IMR-90 (cell line): ENCODE results near the gene PLAGL1. TPM values are rescaled to one million over a fixed set of nuclear protein-coding genes. Genes with fewer than 3 reads are reported as not detected.

Experiments used
- ATAC-seq: fragments of 200-7000 bp; cut with Tn5 transposase; 2 replicates; pipeline ENCODE4 v1.9.1; 2020; ENCODE audit warnings: low read depth, mild to moderate bottlenecking, moderate library complexity
- BruUV-seq: library from RNA; stranded (reverse); fragments of 400-500 nt; replicated peaks from 2 replicates; lab custom pipeline; 2021; lab: Mats Ljungman, UMichigan
- CTCF ChIA-PET: fragments of 300-600 bp; formaldehyde crosslinking; extraction: SDS; loops from one replicate; lab custom pipeline; 2021; ENCODE audit warnings: antibody characterized with exemption; lab: Yijun Ruan, JAX
- POLR2A ChIA-PET: fragments of 300-600 bp; sonication (Branson Sonifier 250); formaldehyde crosslinking; loops from one replicate; lab custom pipeline; 2022; ENCODE audit warnings: antibody characterized with exemption; ENCODE audit not compliant: unreplicated experiment; lab: Charles Lee
- DNase-seq: peaks from one replicate; pipeline ENCODE4 v3.0.0; 2013
- H2AFZ ChIP-seq: replicated peaks from 2 replicates; pipeline ENCODE3; 2013; ENCODE audit warnings: low read length, mild to moderate bottlenecking; ENCODE audit not compliant: poor library complexity
- H2AK5ac ChIP-seq: 2 replicates; pipeline ENCODE4 v1.6.1; 2013; ENCODE audit warnings: low read depth, low read length, inconsistent platforms
- H2AK9ac ChIP-seq: replicated peaks from 2 replicates; pipeline ENCODE3; 2013; ENCODE audit warnings: mild to moderate bottlenecking, low read depth, low read length, moderate library complexity; ENCODE audit not compliant: poor library complexity
- H2BK120ac ChIP-seq: 2 replicates; pipeline ENCODE4 v1.6.1; 2013; ENCODE audit warnings: low read depth, low read length, inconsistent platforms
- H2BK15ac ChIP-seq: 3 replicates; pipeline ENCODE4 v1.6.1; 2013; ENCODE audit warnings: low read depth, low read length, inconsistent platforms
- H2BK20ac ChIP-seq: 2 replicates; pipeline ENCODE4 v1.6.1; 2013; ENCODE audit warnings: low read depth, mild to moderate bottlenecking, inconsistent platforms, low read length, moderate library complexity
- H2BK5ac ChIP-seq: 2 replicates; pipeline ENCODE4 v1.6.1; 2013; ENCODE audit warnings: mild to moderate bottlenecking, low read depth, low read length, inconsistent platforms; ENCODE audit not compliant: poor library complexity, severe bottlenecking
- H3K14ac ChIP-seq: replicated peaks from 2 replicates; pipeline ENCODE4 v1.6.1; 2013; ENCODE audit warnings: low read depth, low read length, inconsistent platforms
- H3K18ac ChIP-seq: 2 replicates; pipeline ENCODE4 v1.6.1; 2013; ENCODE audit warnings: low read depth, low read length, control low read depth
- H3K23ac ChIP-seq: 2 replicates; pipeline ENCODE4 v1.6.1; 2013; ENCODE audit warnings: low read depth, low read length, inconsistent platforms
- H3K27ac ChIP-seq: 2 replicates; pipeline ENCODE4 v1.5.1; 2013; ENCODE audit warnings: mild to moderate bottlenecking, control low read depth, low read length; ENCODE audit not compliant: insufficient read depth
- H3K27me3 ChIP-seq: 2 replicates; pipeline ENCODE4 v1.6.1; 2013; ENCODE audit warnings: low read length; ENCODE audit not compliant: control insufficient read depth, insufficient read depth
- H3K36me3 ChIP-seq: 2 replicates; pipeline ENCODE4 v1.6.1; 2013; ENCODE audit warnings: low read length, mixed read lengths; ENCODE audit not compliant: control insufficient read depth, insufficient read depth
- H3K4ac ChIP-seq: 2 replicates; pipeline ENCODE4 v1.6.1; 2013; ENCODE audit warnings: low read depth, low read length, inconsistent platforms
- H3K4me1 ChIP-seq: 2 replicates; pipeline ENCODE4 v1.6.1; 2013; ENCODE audit warnings: low read length, mixed read lengths; ENCODE audit not compliant: control insufficient read depth, insufficient read depth
- H3K4me2 ChIP-seq: 2 replicates; pipeline ENCODE4 v1.6.1; 2013; ENCODE audit warnings: low read depth, mild to moderate bottlenecking, control low read depth, low read length, moderate library complexity
- H3K4me3 ChIP-seq: 2 replicates; pipeline ENCODE4 v1.5.1; 2013; ENCODE audit warnings: low read depth, mild to moderate bottlenecking, control low read depth, low read length, moderate library complexity; ENCODE audit not compliant: insufficient read depth
- H3K56ac ChIP-seq: 2 replicates; pipeline ENCODE4 v1.6.1; 2013; ENCODE audit warnings: low read length, inconsistent platforms; ENCODE audit not compliant: insufficient read depth; ENCODE audit errors: extremely low read depth
- H3K79me1 ChIP-seq, 2 experiments: 2 replicates each; pipeline ENCODE4 v1.6.1; 2013; ENCODE audit warnings: low read length in 2 of 2, inconsistent platforms in 1 of 2, low read depth in 1 of 2
- H3K9ac ChIP-seq: 2 replicates; pipeline ENCODE4 v1.6.1; 2013; ENCODE audit warnings: low read depth, low read length, control low read depth
- H3K9me1 ChIP-seq: 2 replicates; pipeline ENCODE4 v1.6.1; 2013; ENCODE audit warnings: low read length, inconsistent platforms; ENCODE audit not compliant: insufficient read depth
- H3K9me3 ChIP-seq: 2 replicates; pipeline ENCODE4 v1.6.1; 2013; ENCODE audit warnings: low read length; ENCODE audit not compliant: control insufficient read depth, insufficient read depth
- H4K20me1 ChIP-seq: 2 replicates; pipeline ENCODE4 v1.6.1; 2013; ENCODE audit warnings: low read length, inconsistent platforms; ENCODE audit not compliant: insufficient read depth
- H4K5ac ChIP-seq: 2 replicates; pipeline ENCODE4 v1.6.1; 2013; ENCODE audit warnings: mild to moderate bottlenecking, low read depth, low read length, control low read depth
- H4K8ac ChIP-seq, 2 experiments: 2 replicates each; pipeline ENCODE4 v1.6.1; 2013; ENCODE audit warnings: low read depth in 2 of 2, low read length in 2 of 2, control low read depth in 1 of 2, inconsistent platforms in 1 of 2
- H4K91ac ChIP-seq: 2 replicates; pipeline ENCODE4 v1.6.1; 2013; ENCODE audit warnings: low read depth, low read length, inconsistent platforms; ENCODE audit not compliant: insufficient read depth
- ELK1 ChIP-seq: fragments of 150-350 bp; IDR thresholded peaks from 2 replicates; pipeline ENCODE4 v1.6.1; 2016; ENCODE audit warnings: low read depth, mild to moderate bottlenecking, low read length, moderate library complexity, borderline replicate concordance
- MAFK ChIP-seq: IDR thresholded peaks from 2 replicates; pipeline ENCODE4 v1.6.1; 2012; ENCODE audit warnings: low read depth, low read length, improper control_type of control experiment
- SMC3 ChIP-seq: fragments of 150-350 bp; IDR thresholded peaks from 2 replicates; pipeline ENCODE4 v1.6.1; 2016; ENCODE audit warnings: low read depth, mild to moderate bottlenecking, antibody characterized with exemption, low read length, moderate library complexity
- USF2 ChIP-seq: fragments of 150-350 bp; IDR thresholded peaks from 2 replicates; pipeline ENCODE4 v1.6.1; 2017; ENCODE audit warnings: mild to moderate bottlenecking, antibody characterized with exemption, low read length, low read depth
- WGBS, 2 experiments: methylation state at CpG; one replicate each; pipeline versions ENCODE4 v1.1.5 to v1.1.7; 2013; ENCODE audit warnings: missing lambda C conversion rate in 2 of 2; ENCODE audit not compliant: insufficient read length in 1 of 2; ENCODE audit errors: extremely low coverage in 2 of 2; 5-methylcytosine and 5-hydroxymethylcytosine counted together
- dilution Hi-C: fragments of 300-500 bp; cut with HindIII; formaldehyde crosslinking; loops from one replicate; pipeline ENCODE4 v1.14.3; 2018; ENCODE audit warnings: low sequenced_read_pairs; ENCODE audit not compliant: unreplicated experiment
- in situ Hi-C: fragments of 300-500 bp; cut with MboI; formaldehyde crosslinking; loops from 3 replicates; pipeline ENCODE4 v1.14.3; 2019; ENCODE audit warnings: low sequenced_read_pairs, inconsistent platforms, mixed read lengths
- intact Hi-C: fragments of 100-400 bp; cut with micrococcal nuclease; formaldehyde crosslinking; loops from 2 replicates; pipeline ENCODE4 v1.10.0; 2022
- polyA plus RNA-seq, 3 experiments: library from polyadenylated mRNA; depleted of rRNA; stranded (reverse); fragments of >200 nt; gene quantifications; 2 replicates each; pipeline ENCODE4 v1.2.3, GENCODE V29; 2012; ENCODE audit warnings: low replicate concordance in 1 of 3
- total RNA-seq: library from RNA; depleted of rRNA; stranded (reverse); fragments of >200 nt; gene quantifications from 2 replicates; pipeline ENCODE4 v1.2.3, GENCODE V29; 2012

PLAGL1 gene
- total and polyA plus RNA-seq, 2 of the 4 experiments (the other 2 are of a cell fraction): 23.3 to 73.8 TPM

- TF ChIP-seq ELK1: no peak
- no peak for TF ChIP-seq SMC3
- no peak for TF ChIP-seq MAFK
- no peak for TF ChIP-seq USF2
- peaks cover 8% of the 10 kb centered on the region for H3K27me3 ChIP-seq
- no CpG with 5 or more reads among the region's 3 CpGs for WGBS, 2 experiments
- no peak overlapping the region for H2BK120ac ChIP-seq
- no peak overlapping the region for H2AFZ ChIP-seq
- H3K9me3 ChIP-seq: no peaks in the 10 kb centered on the region
- dilution Hi-C loops: no loop called here
- H3K27ac ChIP-seq: no peak overlapping the region
- no TSS peak for BruUV-seq
- H3K4me3 ChIP-seq: no peak overlapping the region
- H4K91ac ChIP-seq: no peak overlapping the region
- intact Hi-C loops: no loop called here
- H3K4ac ChIP-seq: no peak overlapping the region
- no peak overlapping the region; a peak in 1 of 4 replicates for H4K8ac ChIP-seq
- no peak overlapping the region for H2AK5ac ChIP-seq
- CTCF ChIA-PET: interaction anchor here (0.7 to 1.1 kb wide), 2 partner anchors 14 to 132 kb away, joined by 4 to 5 read pairs; no protein-coding TSS in a partner anchor
- H3K9ac ChIP-seq: no peak overlapping the region
- POLR2A ChIA-PET: no interaction called here
- 0 out of 2 replicates have a peak, but pooled peaks cover 2% of the 10 kb centered on the region for H3K36me3 ChIP-seq
- H2BK5ac ChIP-seq: no peak overlapping the region
- H3K4me2 ChIP-seq: peak overlapping the region; percentile 56
- no peak overlapping the region for H3K18ac ChIP-seq
- ATAC-seq: no peak
- in situ Hi-C loops: no loop called here
- peaks cover 12% of the 10 kb centered on the region; the same call in 1 of the 2 replicates for H4K20me1 ChIP-seq
- no peak overlapping the region for H3K56ac ChIP-seq
- no peak overlapping the region for H3K23ac ChIP-seq
- no peak overlapping the region for H2BK15ac ChIP-seq
- no peak overlapping the region for H4K5ac ChIP-seq
- DNase-seq: no peak
- no peak overlapping the region for H2BK20ac ChIP-seq
- H3K9me1 ChIP-seq: no peaks in the 10 kb centered on the region; the same call in 1 of the 2 replicates
- H3K4me1 ChIP-seq: peaks cover 6% of the 10 kb centered on the region
- no peak overlapping the region for H3K14ac ChIP-seq
- peaks cover 3 to 7% of the 10 kb centered on the region in 2 experiments; a peak in 3 of 4 replicates for H3K79me1 ChIP-seq
- H2AK9ac ChIP-seq: no peak overlapping the region
Measured at GRCh38 chr6:143976806-143977349, 31.2 kb downstream of the PLAGL1 start.
